NCI-H510A treated with DMSO at 0.1 percent for 48 hours (cell line): Measurements from ENCODE around the gene HSPA1A.

Experiments
- DNase-seq: peaks from one replicate; lab custom pipeline; 2025; lab: John Stamatoyannopoulos, UW

HSPA1A gene

GRCh38 chr6:31865205-31866118 lies 50.1 kb downstream of the HSPA1A start:
- DNase-seq: no peak
